HEK293 (cell line): ENCODE results near the gene ARPC4.

Experiments
- CTCF ChIA-PET: fragments of 350-600 bp; formaldehyde crosslinking; extraction: SDS; loops from one replicate; lab custom pipeline; 2021; ENCODE audit warnings: antibody characterized with exemption; lab: Yijun Ruan, JAX
- POLR2A ChIA-PET: fragments of 300-600 bp; formaldehyde crosslinking; extraction: SDS; loops from one replicate; lab custom pipeline; 2020; ENCODE audit warnings: antibody characterized with exemption, inconsistent platforms; lab: Yijun Ruan, JAX
- H3K27ac ChIP-seq: fragments of 200-500 bp; sonication (Bioruptor generic); 2 replicates; pipeline ENCODE4 v1.5.1; 2014; ENCODE audit warnings: low read depth, low read length, control low read depth, inconsistent platforms; ENCODE audit errors: extremely low read depth
- H3K36me3 ChIP-seq, 2 experiments: fragments of 200-500 bp in 1 of 2; sonication (Bioruptor generic) in 1 of 2; 1 replicate in 1 of 2; 2 replicates in 1 of 2; pipeline ENCODE4 v1.5.1; 2014 to 2017; ENCODE audit warnings: inconsistent platforms in 2 of 2, low read length in 2 of 2; ENCODE audit not compliant: control insufficient read depth in 2 of 2, insufficient read depth in 1 of 2
- H3K4me1 ChIP-seq: fragments of 200-500 bp; sonication (Bioruptor generic); 2 replicates; pipeline ENCODE4 v1.5.1; 2014; ENCODE audit warnings: mild to moderate bottlenecking, low read length, inconsistent platforms; ENCODE audit not compliant: control insufficient read depth, insufficient read depth
- H3K4me3 ChIP-seq: 2 replicates; pipeline ENCODE4 v1.5.1; 2011; ENCODE audit warnings: low read depth, mild to moderate bottlenecking, control low read depth, low read length, moderate library complexity
- H3K9me3 ChIP-seq: fragments of 200-500 bp; sonication (Bioruptor generic); 2 replicates; pipeline ENCODE4 v1.5.1; 2014; ENCODE audit warnings: low read depth, low read length, inconsistent platforms; ENCODE audit not compliant: control insufficient read depth, insufficient read depth
- HOXA7 ChIP-seq: sonication (generic); formaldehyde crosslinking; IDR thresholded peaks from 2 replicates; pipeline ENCODE4 v1.8.1; 2022; ENCODE audit warnings: missing genetic modification reagents, borderline replicate concordance
- IKZF3 ChIP-seq: fragments of 450-650 bp; IDR thresholded peaks from 2 replicates; pipeline ENCODE4 v1.5.0; 2018; ENCODE audit warnings: missing biosample characterization, mild to moderate bottlenecking, missing genetic modification characterization, moderate library complexity
- SALL2 ChIP-seq: fragments of 450-650 bp; formaldehyde crosslinking; IDR thresholded peaks from 2 replicates; pipeline ENCODE4 v1.5.0; 2017; ENCODE audit warnings: missing biosample characterization, mild to moderate bottlenecking, missing genetic modification characterization, borderline replicate concordance
- ZBTB21 ChIP-seq: fragments of 450-650 bp; formaldehyde crosslinking; IDR thresholded peaks from 2 replicates; pipeline ENCODE4 v1.5.1; 2017; ENCODE audit warnings: missing biosample characterization, missing genetic modification characterization
- ZFP41 ChIP-seq: fragments of 450-650 bp; formaldehyde crosslinking; IDR thresholded peaks from 2 replicates; pipeline ENCODE4 v1.5.1; 2016; ENCODE audit warnings: missing biosample characterization, missing genetic modification characterization, borderline replicate concordance
- ZNF112 ChIP-seq: fragments of 450-650 bp; formaldehyde crosslinking; IDR thresholded peaks from 2 replicates; pipeline ENCODE4 v1.5.0; 2017; ENCODE audit warnings: missing biosample characterization, missing genetic modification characterization
- ZNF121 ChIP-seq: fragments of 450-650 bp; formaldehyde crosslinking; IDR thresholded peaks from 2 replicates; pipeline ENCODE4 v1.5.1; 2016; ENCODE audit warnings: missing biosample characterization, missing genetic modification characterization
- ZNF140 ChIP-seq: fragments of 450-650 bp; formaldehyde crosslinking; IDR thresholded peaks from 2 replicates; pipeline ENCODE4 v1.5.1; 2016; ENCODE audit warnings: missing biosample characterization, missing genetic modification characterization
- ZNF146 ChIP-seq: fragments of 450-650 bp; formaldehyde crosslinking; IDR thresholded peaks from 2 replicates; pipeline ENCODE4 v1.5.1; 2016; ENCODE audit warnings: missing biosample characterization, missing genetic modification characterization
- ZNF202 ChIP-seq: fragments of 450-650 bp; formaldehyde crosslinking; IDR thresholded peaks from 2 replicates; pipeline ENCODE4 v1.5.1; 2016; ENCODE audit warnings: missing biosample characterization, missing genetic modification characterization, borderline replicate concordance
- ZNF292 ChIP-seq: fragments of 450-650 bp; formaldehyde crosslinking; IDR thresholded peaks from 2 replicates; pipeline ENCODE4 v1.5.1; 2016; ENCODE audit warnings: low read depth, missing biosample characterization, missing genetic modification characterization, borderline replicate concordance
- ZNF416 ChIP-seq: fragments of 450-650 bp; formaldehyde crosslinking; IDR thresholded peaks from 2 replicates; pipeline ENCODE4 v1.5.1; 2016; ENCODE audit warnings: missing biosample characterization, missing genetic modification characterization
- ZNF433 ChIP-seq: fragments of 450-650 bp; formaldehyde crosslinking; IDR thresholded peaks from 2 replicates; pipeline ENCODE4 v1.5.1; 2016; ENCODE audit warnings: missing biosample characterization, missing genetic modification characterization, low read depth
- ZNF677 ChIP-seq: fragments of 450-650 bp; IDR thresholded peaks from 2 replicates; pipeline ENCODE4 v1.5.0; 2018; ENCODE audit warnings: missing biosample characterization, mild to moderate bottlenecking, missing genetic modification characterization, moderate library complexity
- ZNF785 ChIP-seq: fragments of 450-650 bp; formaldehyde crosslinking; IDR thresholded peaks from 2 replicates; pipeline ENCODE4 v1.5.1; 2016; ENCODE audit warnings: missing biosample characterization, missing genetic modification characterization
- ZNF791 ChIP-seq: fragments of 450-650 bp; formaldehyde crosslinking; IDR thresholded peaks from 2 replicates; pipeline ENCODE4 v1.5.1; 2016; ENCODE audit warnings: missing biosample characterization, missing genetic modification characterization
- TF ChIP-seq, protein P1 (sequence below): fragments of 450-650 bp; formaldehyde crosslinking; IDR thresholded peaks from 2 replicates; pipeline ENCODE4 v1.5.1; 2016; ENCODE audit warnings: missing biosample characterization, missing genetic modification characterization
- TF ChIP-seq, protein P2 (sequence below): fragments of 450-650 bp; formaldehyde crosslinking; IDR thresholded peaks from 2 replicates; pipeline ENCODE4 v1.5.1; 2016; ENCODE audit warnings: missing biosample characterization, missing genetic modification characterization
- TF ChIP-seq, protein P3 (sequence below): fragments of 450-650 bp; formaldehyde crosslinking; IDR thresholded peaks from 2 replicates; pipeline ENCODE4 v1.5.1; 2016; ENCODE audit warnings: missing biosample characterization, missing genetic modification characterization

The ARPC4 gene

DNA sequence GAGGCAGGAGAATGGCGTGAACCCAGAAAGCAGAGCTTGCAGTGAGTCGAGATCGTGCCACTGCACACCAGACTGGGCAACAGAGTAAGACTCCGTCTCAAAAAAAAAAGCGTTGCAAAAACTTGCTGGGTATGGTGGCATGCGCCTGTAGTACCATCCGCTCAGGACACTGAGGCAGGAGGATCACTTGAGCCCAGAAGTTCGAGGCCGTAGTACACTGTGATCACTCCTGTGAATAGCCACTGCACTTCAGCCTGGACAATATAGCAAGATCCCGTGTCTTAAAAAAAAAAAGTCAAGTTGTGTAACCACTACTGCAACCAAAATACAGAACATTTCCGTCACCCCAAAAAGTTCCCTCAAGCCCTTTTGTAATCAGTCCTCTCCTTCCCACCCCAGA is 1.5 kb downstream of the ARPC4 start:
- CTCF ChIA-PET, result no interaction called here
- H3K36me3 ChIP-seq, result peaks cover 27 to 64% of the 10 kb centered on the region in 2 experiments

DNA sequence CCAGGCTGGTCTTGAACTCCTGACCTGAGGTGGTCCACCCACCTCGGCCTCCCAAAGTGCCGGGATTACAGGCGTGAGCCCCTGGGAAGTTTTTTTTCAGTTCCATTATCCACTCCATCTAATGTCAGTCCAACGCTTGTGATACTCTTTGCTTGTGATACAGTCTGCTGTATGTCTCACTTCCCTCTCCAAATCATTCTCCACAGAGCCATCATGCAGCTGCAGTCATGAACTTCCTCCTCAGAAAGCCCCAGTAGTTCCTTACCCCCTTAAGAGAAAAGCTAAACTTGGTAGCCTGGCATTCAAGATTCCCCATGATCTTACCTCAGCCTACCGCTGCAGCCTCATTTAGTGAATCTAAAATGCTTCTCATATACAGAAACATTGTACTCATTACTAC is 2.3 kb downstream of the ARPC4 start:
- no peaks in the 10 kb centered on the region for H3K9me3 ChIP-seq
- peaks cover 35 to 64% of the 10 kb centered on the region in 2 experiments for H3K36me3 ChIP-seq
- CTCF ChIA-PET, result interaction anchor here (0.6 to 0.9 kb wide), 2 partner anchors 9 to 16 kb away, joined by 3 to 5 read pairs; no protein-coding TSS in a partner anchor
- no peak overlapping the region for H3K4me3 ChIP-seq
- no peak for TF ChIP-seq ZNF416 (tag by site-specific recombination)
- TF ChIP-seq ZNF146 (tag by site-specific recombination), result no peak
- TF ChIP-seq ZNF433 (tag by site-specific recombination), result no peak
- no peak for TF ChIP-seq ZNF202 (tag by site-specific recombination)
- TF ChIP-seq ZBTB21, result no peak
- TF ChIP-seq IKZF3 (tag by site-specific recombination), result no peak
- TF ChIP-seq, all 188 proteins: peak for 0
- H3K4me1 ChIP-seq, result no peaks in the 10 kb centered on the region
- H3K27ac ChIP-seq, result no peak overlapping the region
- POLR2A ChIA-PET, result interaction anchor here (0.5 to 1.5 kb wide), 5 partner anchors 8 to 380 kb away, joined by 3 to 4 read pairs (median 3); partner anchors contain the start of gene CAMK1

More for the DNA sequence above, 1.5 kb downstream of the ARPC4 start:
- H3K4me3 ChIP-seq, result no peak overlapping the region
- peak; percentile 96 for TF ChIP-seq ZNF121 (tag by site-specific recombination)
- TF ChIP-seq, protein P1, sequence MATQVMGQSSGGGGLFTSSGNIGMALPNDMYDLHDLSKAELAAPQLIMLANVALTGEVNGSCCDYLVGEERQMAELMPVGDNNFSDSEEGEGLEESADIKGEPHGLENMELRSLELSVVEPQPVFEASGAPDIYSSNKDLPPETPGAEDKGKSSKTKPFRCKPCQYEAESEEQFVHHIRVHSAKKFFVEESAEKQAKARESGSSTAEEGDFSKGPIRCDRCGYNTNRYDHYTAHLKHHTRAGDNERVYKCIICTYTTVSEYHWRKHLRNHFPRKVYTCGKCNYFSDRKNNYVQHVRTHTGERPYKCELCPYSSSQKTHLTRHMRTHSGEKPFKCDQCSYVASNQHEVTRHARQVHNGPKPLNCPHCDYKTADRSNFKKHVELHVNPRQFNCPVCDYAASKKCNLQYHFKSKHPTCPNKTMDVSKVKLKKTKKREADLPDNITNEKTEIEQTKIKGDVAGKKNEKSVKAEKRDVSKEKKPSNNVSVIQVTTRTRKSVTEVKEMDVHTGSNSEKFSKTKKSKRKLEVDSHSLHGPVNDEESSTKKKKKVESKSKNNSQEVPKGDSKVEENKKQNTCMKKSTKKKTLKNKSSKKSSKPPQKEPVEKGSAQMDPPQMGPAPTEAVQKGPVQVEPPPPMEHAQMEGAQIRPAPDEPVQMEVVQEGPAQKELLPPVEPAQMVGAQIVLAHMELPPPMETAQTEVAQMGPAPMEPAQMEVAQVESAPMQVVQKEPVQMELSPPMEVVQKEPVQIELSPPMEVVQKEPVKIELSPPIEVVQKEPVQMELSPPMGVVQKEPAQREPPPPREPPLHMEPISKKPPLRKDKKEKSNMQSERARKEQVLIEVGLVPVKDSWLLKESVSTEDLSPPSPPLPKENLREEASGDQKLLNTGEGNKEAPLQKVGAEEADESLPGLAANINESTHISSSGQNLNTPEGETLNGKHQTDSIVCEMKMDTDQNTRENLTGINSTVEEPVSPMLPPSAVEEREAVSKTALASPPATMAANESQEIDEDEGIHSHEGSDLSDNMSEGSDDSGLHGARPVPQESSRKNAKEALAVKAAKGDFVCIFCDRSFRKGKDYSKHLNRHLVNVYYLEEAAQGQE (tag by site-specific recombination), result no peak
- POLR2A ChIA-PET, result interaction anchor here (1.5 kb wide), 1 partner anchor 9 kb away, joined by 3 read pairs; no protein-coding TSS in a partner anchor
- H3K9me3 ChIP-seq, result no peaks in the 10 kb centered on the region
- H3K4me1 ChIP-seq, result no peaks in the 10 kb centered on the region
- H3K27ac ChIP-seq, result no peak overlapping the region

DNA sequence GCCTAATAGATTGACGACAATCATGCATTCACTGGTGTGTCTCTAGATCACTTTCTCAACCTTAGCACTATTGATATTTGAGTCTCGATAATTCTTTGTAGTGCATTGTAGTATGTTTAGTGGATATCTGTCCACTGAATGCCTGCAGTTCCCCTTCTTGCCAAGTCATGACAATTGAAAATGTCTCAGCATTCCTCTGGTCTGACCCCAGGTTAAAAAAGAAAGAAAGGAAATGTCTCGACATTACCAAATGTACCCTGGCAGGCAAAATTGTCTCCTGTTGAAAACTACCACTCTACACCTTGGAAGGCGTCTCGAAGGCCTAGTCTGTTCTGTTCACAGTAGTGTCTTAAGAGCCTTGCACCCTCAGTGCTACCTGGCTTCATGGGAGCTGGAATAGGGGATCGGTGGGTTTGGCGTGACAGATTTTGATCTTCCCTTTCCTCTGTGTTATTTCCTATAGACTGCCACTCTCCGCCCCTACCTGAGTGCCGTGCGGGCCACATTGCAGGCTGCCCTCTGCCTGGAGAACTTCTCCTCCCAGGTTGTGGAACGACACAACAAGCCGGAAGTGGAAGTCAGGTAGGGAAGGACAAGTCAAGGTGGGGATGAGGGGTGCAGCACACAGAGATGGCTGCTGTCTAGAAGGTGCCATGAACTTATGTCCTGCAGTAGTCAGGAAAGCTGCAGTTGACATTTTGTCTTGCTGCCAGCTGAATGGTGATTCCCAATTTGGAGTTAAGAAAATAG is 4.5 kb downstream of the ARPC4 start:
- H3K27ac ChIP-seq, result no peak overlapping the region
- TF ChIP-seq SALL2, result no peak
- no peak for TF ChIP-seq ZNF292 (tag by site-specific recombination)
- H3K9me3 ChIP-seq, result no peaks in the 10 kb centered on the region
- POLR2A ChIA-PET, result interaction anchor here (0.7 to 1.3 kb wide), 3 partner anchors 11 to 69 kb away, joined by 3 to 5 read pairs (median 3); no protein-coding TSS in a partner anchor
- CTCF ChIA-PET, result interaction anchor here (0.6 to 1.5 kb wide), 4 partner anchors 11 to 466 kb away, joined by 3 to 7 read pairs (median 4); no protein-coding TSS in a partner anchor
- H3K4me1 ChIP-seq, result no peaks in the 10 kb centered on the region
- peaks cover 54 to 68% of the 10 kb centered on the region in 2 experiments for H3K36me3 ChIP-seq
- H3K4me3 ChIP-seq, result no peak overlapping the region

DNA sequence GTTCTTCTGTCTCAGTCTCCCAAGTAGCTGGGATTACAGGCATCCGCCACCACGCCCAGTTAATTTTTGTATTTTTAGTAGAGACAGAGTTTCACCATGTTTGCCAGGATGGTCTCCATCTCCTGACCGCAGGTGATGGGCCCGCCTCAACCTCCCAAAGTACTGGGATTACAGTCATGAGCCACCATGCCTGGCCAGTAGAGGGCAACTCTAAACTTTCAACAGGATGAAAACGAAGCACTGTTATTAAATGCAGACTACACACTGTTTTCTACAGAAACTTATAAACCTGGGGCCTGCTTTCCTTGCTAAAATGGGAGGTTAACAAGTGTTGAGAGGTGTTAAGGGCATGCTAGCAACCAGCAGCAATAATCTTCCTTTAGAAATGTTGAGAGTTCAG is 7.6 kb downstream of the ARPC4 start:
- Histone ChIP-seq H3K27ac (no peak overlapping the region), H3K4me1 (no peaks in the 10 kb centered on the region), H3K36me3 (peaks cover 65 to 85% of the 10 kb centered on the region in 2 experiments), H3K4me3 (no peak overlapping the region), H3K9me3 (no peaks in the 10 kb centered on the region)
- ChIA-PET POLR2A (interaction anchor here (0.7 to 1.3 kb wide), 2 partner anchors 8 to 286 kb away, joined by 4 to 7 read pairs; partner anchors contain the start of gene ARPC4), CTCF (interaction anchor here (1.1 kb wide), 1 partner anchor 449 kb away, joined by 7 read pairs; no protein-coding TSS in a partner anchor)
- TF ChIP-seq ZNF785 (tag by site-specific recombination), result no peak
- TF ChIP-seq ZNF791 (tag by site-specific recombination), result no peak
- TF ChIP-seq ZNF677 (tag by site-specific recombination), result no peak
- no peak for TF ChIP-seq ZNF112
- no peak for TF ChIP-seq ZFP41 (tag by site-specific recombination)
- TF ChIP-seq HOXA7 (CRISPR knock-in tag), result no peak
- no peak for TF ChIP-seq ZNF140 (tag by site-specific recombination)
- TF ChIP-seq, protein P2, sequence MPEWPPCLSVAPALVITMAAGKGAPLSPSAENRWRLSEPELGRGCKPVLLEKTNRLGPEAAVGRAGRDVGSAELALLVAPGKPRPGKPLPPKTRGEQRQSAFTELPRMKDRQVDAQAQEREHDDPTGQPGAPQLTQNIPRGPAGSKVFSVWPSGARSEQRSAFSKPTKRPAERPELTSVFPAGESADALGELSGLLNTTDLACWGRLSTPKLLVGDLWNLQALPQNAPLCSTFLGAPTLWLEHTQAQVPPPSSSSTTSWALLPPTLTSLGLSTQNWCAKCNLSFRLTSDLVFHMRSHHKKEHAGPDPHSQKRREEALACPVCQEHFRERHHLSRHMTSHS, result no peak
- TF ChIP-seq, protein P3, sequence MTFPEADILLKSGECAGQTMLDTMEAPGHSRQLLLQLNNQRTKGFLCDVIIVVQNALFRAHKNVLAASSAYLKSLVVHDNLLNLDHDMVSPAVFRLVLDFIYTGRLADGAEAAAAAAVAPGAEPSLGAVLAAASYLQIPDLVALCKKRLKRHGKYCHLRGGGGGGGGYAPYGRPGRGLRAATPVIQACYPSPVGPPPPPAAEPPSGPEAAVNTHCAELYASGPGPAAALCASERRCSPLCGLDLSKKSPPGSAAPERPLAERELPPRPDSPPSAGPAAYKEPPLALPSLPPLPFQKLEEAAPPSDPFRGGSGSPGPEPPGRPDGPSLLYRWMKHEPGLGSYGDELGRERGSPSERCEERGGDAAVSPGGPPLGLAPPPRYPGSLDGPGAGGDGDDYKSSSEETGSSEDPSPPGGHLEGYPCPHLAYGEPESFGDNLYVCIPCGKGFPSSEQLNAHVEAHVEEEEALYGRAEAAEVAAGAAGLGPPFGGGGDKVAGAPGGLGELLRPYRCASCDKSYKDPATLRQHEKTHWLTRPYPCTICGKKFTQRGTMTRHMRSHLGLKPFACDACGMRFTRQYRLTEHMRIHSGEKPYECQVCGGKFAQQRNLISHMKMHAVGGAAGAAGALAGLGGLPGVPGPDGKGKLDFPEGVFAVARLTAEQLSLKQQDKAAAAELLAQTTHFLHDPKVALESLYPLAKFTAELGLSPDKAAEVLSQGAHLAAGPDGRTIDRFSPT (tag by site-specific recombination), result no peak
